Left hindlimb (tissue), 1 donor: ENCODE data around the gene FOXP4.

Experiments
- DNase-seq: peaks from one replicate; pipeline ENCODE4 v3.0.0-alpha.2; 2018

Gene FOXP4

DNA sequence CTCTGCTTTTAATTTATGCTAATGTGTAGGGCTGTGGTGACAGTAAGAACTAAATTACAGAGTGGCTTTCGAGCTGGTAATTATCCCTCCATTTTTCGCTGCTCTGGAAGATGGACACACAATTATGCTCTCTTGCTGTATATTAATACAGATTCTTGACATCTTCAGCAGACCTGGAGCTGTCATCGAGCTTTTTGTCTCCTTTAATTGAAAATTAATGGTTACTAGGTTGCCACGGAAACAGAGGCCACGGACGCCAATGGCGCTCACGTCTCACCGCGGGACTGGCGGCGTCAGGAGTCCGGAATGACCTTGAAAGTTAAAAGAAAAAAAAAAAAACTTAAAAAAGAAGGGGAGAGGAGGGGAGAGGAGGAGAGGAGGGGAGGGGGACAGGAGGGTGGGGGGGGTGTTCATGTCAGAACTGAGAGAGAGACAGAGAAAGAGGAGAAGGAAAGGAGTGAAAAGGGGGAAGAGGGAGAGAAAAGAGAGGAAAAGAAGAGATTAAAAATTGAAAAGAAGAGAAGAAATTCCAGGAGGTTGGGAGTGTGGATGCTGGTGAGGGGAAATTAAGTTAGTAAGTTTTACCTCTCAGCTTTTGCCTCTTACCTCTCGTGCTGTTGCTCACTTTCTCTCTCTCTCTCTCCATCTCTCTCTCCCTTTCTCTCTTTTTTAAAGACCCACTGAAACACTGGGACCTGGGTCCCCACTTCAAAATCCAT, 22.1 kb upstream of the FOXP4 start:
- DNase-seq, result no peak

DNA sequence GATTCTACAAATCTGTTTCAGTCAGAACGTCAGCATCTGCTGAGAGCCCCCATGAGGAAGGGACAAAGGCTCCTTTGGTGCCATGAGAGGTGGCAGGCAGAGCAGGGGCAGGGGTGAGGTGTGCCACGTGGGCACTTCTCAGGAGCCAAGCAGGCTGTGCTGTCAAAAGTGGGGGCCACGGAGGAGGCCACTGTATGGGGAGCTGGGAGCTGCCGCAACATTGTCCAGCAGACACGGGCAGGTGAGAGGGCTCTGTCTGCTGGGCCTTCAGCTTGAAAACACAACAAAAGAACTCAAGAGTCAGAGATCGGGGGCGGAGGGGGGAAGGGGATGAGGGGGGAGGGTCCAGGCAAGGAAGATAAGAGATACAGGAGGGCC, 21.6 kb upstream of the FOXP4 start:
- no peak for DNase-seq

GRCh38 chr6:41527721-41528408, 18.3 kb upstream of the FOXP4 start:
- no peak for DNase-seq

- no peak for DNase-seq
Observed at GRCh38 chr6:41528409-41528963, 17.7 kb upstream of the FOXP4 start.

DNA sequence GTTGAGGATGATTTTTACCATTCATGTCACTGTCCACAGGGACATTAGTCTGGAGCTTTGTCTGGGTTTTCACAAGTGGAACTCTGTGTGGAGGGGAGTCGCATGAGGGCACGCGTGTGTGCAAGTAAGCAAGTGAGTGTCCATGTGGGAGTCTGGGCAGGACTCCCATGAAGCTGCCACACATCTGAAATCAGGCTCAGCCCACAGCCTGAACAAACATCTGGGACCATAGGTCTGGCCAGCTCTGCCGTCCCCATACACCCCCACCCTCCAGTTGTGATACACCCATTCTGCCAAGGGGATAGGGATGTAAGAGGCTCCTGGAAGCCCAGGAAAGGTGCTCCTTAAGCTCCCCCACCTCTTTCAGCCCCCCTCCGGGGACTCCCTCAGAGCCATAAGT, 17.1 kb upstream of the FOXP4 start:
- no peak for DNase-seq

GRCh38 chr6:41529970-41530369, 16.2 kb upstream of the FOXP4 start:
- DNase-seq, result no peak

DNA sequence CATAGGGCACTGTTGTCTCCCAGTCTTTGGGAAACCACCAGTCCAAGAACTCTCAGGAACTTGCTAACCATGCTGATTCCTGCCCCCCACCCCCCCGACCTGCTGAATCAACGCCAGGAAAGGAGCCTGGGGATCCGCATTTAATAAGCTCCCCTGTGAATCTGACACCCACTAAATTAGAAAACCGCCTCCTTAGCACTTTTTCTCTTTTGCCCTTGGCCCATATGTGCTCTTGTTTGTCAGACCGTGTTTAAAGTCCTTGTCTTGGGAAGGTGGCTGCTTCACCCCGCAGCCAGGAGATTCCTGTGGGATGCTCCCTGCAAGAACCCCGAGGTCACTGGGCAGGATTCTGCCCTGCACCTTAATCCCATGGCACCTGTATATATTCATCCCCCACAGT, 15.7 kb upstream of the FOXP4 start:
- DNase-seq, result no peak

DNA sequence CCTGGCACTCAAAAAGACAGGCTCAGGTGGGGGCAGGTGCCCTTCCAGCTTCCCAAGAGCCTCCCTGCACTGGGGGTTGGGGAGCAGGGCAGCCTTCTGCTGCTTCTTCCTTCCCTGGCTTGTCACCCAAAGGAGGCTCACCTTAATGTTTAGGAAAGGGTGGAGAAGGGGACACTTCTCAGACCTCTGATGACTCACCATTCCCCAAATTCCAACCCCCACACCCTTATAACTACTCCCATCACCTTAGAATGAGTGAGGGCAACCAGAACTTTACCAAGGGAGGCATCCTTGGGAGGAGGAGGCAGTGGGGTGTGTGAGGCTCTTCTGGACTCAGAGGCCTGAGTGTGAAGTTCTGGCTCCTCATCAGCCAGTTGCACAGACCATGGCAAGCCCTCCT, 15.2 kb upstream of the FOXP4 start:
- no peak for DNase-seq

GRCh38 chr6:41531591-41532582, 14.3 kb upstream of the FOXP4 start:
- DNase-seq, result peak; percentile 59

GRCh38 chr6:41535766-41536165, 10.4 kb upstream of the FOXP4 start:
- DNase-seq, result no peak

DNA sequence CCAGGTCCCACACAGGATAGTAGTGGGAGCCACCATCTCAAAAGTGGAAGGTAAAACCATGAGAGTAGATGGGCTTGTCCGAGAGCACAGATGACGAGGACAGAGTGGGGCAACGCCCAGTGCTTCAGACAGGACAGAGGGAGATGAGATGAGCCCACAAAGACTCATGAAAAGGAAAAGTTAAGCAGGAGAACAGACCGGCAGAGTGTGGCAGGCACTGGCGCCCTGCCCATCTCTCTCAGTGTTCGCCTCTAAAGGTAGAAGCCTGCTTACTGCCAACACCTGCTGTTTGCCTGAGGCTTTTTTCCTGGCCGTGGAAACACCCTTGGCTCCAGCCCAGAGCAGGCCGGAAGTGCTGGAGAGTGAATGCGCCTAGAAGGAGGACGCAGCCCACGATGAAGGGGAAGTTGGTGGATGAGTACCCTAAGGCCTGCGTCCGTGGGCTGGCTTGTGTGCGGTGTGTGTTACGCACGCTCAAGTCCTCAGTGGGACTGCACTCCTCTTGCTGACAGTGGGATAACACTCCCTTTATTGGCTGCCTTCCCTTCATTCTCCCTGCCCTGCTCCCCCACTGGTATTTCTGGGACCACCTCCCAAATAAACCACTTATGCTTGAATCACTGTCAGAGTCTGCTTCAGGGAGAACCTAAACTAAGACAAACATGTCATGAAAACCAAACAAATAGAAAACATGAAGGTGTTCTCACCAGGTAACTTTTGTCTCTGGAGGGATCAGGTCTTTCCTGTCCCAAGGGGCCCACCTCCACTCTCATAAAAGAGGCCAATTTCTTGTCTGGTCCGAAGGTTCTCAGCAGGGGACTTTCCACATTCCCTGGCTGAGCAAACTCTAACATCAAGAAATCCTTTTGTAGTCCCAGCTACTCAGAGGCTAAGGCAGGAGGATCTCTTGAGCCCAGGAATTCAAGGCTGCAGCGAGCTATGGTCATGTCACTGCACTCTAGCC, 9.1 kb upstream of the FOXP4 start:
- no peak for DNase-seq

DNA sequence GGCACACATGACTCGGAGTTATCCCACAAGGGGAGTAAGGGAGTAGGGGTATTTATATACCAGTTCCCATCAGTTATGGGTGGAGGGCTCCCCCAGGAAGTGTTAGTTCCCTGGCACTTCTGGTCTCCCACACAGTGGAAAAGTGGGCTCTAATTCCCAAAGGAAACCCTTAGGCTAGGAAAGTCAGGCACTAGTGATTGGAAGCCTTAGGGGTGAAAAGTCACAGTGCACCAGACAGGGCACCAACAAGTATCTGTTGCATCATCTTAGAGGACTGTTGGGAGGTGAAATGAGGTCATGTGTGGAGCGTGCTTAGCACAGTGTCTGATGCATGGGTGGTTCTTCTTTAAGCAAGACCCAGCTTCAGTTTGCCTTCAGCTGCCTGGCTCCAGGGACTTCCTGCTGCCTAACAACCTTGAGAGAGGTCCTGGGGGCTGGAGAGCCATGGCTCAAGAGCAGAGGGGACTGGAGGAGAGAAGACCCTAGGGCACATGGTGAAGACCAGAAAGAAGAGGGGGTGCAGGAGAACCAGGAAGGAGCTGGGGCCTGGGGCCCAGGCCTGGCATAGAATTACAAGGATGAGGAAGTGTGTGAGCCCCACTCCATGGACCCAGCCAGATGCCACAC, 7.5 kb upstream of the FOXP4 start:
- DNase-seq, result no peak

DNA sequence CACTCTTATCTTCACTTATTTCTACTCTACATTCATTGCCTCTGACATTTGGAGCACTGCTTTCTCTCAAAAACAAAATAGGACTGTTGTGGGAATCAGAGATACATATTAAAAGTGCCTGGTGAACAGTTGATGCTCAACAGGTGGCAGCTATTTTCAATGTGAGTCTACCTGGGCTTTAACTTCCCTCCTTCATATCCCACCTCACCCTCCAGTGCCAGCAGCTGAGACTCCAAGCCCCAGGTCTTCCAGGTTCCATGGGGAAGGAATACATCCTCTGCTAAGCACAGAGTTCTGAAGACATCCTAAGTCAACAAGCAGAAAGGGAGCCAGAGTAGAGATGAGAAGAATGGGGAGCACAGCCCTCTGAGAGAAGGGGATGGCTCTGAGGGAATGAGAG, 7.0 kb upstream of the FOXP4 start:
- DNase-seq, result no peak

DNA sequence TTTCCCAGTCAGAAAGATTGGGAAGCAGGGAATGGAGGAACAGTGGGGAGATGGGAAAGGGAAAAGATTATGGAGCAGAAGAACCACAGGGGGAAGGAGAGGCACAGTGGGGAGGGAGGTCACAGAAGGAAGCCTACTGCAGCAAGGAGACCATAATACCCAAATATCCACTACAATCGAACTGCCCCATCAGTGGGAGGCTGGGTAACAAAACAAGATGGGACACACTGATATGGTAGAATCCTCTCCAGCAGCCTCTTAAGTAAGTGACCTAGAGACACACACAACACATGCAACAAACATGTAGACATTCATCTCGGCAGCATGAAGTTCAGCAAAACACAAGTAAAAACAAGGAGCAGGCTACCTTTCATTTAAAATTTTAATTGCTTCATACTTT, 4.8 kb upstream of the FOXP4 start:
- DNase-seq, result no peak

- no peak for DNase-seq
Observed at GRCh38 chr6:41543087-41543486, 3.1 kb upstream of the FOXP4 start.

DNA sequence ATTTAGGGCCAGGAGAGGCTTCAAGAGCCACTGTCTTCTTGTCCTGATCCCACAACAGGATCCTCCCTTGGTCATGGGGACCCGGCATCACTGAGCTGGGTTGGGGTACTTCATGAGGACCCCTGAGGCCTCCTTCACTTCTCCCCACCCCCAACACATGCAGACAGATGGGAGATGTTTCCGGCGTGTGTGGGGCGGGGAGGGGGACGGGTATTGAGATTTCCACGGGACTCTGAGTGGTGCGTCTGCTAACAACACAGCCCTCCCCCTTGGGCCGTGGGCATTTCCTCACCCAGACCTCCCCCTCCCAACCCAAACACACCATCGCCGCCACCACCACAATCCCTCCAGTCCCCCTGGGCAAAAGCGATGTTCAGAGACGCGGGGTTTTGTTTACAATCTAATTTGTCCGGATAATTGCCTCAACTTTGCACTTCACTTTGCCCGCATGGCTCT, 906 bp upstream of the FOXP4 start:
- no peak for DNase-seq

- DNase-seq, result no peak
Observed at GRCh38 chr6:41546475-41546865, 289 bp downstream of the FOXP4 start.

GRCh38 chr6:41546866-41547798, 951 bp downstream of the FOXP4 start:
- DNase-seq, result peak; percentile 68

GRCh38 chr6:41547799-41548097, 1.6 kb downstream of the FOXP4 start:
- DNase-seq, result no peak

- DNase-seq, result no peak
Observed at GRCh38 chr6:41548098-41548840, 2.1 kb downstream of the FOXP4 start.
